C4-2B (cell line): Measurements from ENCODE around the gene KRTAP5-5.

Source experiments
- CTCF ChIP-seq: fragments of 450-650 bp; conservative IDR thresholded peaks from 2 replicates; pipeline ENCODE4 v1.5.1; 2017; ENCODE audit warnings: mild to moderate bottlenecking
- ZFX ChIP-seq: fragments of 450-650 bp; IDR thresholded peaks from 2 replicates; pipeline ENCODE4 v1.6.1; 2017

DNA sequence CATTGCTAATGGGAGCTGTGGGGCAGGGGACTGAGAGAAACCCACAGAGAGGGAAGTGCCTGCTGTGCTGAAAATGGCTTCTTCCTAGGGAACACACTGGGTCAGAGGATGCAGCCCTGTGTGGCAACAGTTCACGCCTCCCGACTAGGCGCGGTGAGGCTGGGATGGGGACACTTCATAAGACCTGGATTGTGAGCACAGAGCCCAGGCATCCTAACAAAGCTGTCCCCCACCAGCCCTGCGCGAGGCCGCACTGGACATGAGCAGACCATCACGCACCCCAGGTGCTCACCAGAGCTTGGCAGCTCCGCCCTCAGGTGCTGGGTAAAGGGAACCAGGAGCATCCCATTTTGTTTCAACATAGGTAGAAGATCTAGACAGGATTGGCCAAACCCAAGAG, 5.9 kb upstream of the KRTAP5-5 start:
- TF ChIP-seq CTCF, result no peak
- TF ChIP-seq ZFX, result no peak
